Activated naive CD8-positive, alpha-beta T cell treated with anti-CD3 and anti-CD28 coated beads, Interleukin-2, amount 10 ng/mL, durations not matched to agents 7 days and 5 days (primary cell): ENCODE data around the gene ITGAV. TPM values are rescaled to one million over a fixed set of nuclear protein-coding genes. Genes with fewer than 3 reads are reported as not detected.

ENCODE experiments used
- ATAC-seq: fragments of 150-1000 bp; cut with Tn5 transposase; one replicate; pipeline ENCODE4 v1.10.0; 2021; ENCODE audit warnings: low read depth, moderate library complexity
- POLR2A ChIA-PET: fragments of 350-600 bp; sonication (Branson Sonifier 250); formaldehyde crosslinking; loops from one replicate; lab custom pipeline; 2021; ENCODE audit warnings: antibody characterized with exemption; lab: Charles Lee
- DNase-seq: peaks from one replicate; pipeline ENCODE4 v3.0.0; 2021
- H3K27ac Mint-ChIP-seq: one replicate; pipeline ENCODE4 v1.8.0; 2022; ENCODE audit warnings: mild to moderate bottlenecking, mixed read lengths
- H3K27me3 Mint-ChIP-seq: one replicate; pipeline ENCODE4 v1.8.0; 2022; ENCODE audit warnings: mild to moderate bottlenecking, moderate library complexity, mixed read lengths
- H3K36me3 Mint-ChIP-seq: one replicate; pipeline ENCODE4 v1.8.0; 2021; ENCODE audit warnings: mild to moderate bottlenecking, mixed read lengths
- H3K4me1 Mint-ChIP-seq: one replicate; pipeline ENCODE4 v1.8.0; 2021; ENCODE audit warnings: mixed read lengths
- H3K4me3 Mint-ChIP-seq: one replicate; pipeline ENCODE4 v1.8.0; 2022; ENCODE audit warnings: mild to moderate bottlenecking, moderate library complexity, mixed read lengths
- H3K9me3 Mint-ChIP-seq: one replicate; pipeline ENCODE4 v1.8.0; 2021; ENCODE audit warnings: mixed read lengths
- total RNA-seq, 2 experiments: library from RNA; stranded (reverse); gene quantifications; one replicate each; pipeline ENCODE4 v1.2.3, GENCODE V29; 2021

Gene ITGAV
- total RNA-seq, 2 experiments from 2014 or later, result 7.5 to 7.7 TPM

DNA sequence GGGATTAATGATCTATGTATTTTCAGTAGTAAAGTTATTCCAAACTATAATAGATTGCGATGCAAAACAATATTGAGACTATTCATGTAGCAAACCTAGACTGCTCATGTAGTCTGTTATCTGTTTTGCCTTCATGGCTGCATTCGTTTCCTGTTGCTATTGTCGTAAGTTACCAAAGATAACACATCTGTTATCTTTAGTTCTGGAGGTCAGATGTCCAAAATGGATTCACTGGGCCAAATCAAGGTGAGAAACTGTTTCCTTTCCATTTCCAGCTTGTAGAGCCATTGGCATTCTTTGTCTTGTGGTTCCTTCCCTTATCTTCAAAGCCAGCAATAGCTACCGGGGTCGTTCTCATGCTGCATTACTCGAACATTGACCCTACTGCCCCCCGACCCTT lies 20.9 kb downstream of the ITGAV start:
- POLR2A ChIA-PET, result no interaction called here
- no peak overlapping the region for H3K27ac Mint-ChIP-seq
- no peaks in the 10 kb centered on the region for H3K9me3 Mint-ChIP-seq
- DNase-seq (no peak), ATAC-seq (no peak)
- no peak overlapping the region for H3K4me3 Mint-ChIP-seq
- peaks cover 10% of the 10 kb centered on the region for H3K36me3 Mint-ChIP-seq
- H3K27me3 Mint-ChIP-seq, result no peaks in the 10 kb centered on the region
- no peaks in the 10 kb centered on the region for H3K4me1 Mint-ChIP-seq

DNA sequence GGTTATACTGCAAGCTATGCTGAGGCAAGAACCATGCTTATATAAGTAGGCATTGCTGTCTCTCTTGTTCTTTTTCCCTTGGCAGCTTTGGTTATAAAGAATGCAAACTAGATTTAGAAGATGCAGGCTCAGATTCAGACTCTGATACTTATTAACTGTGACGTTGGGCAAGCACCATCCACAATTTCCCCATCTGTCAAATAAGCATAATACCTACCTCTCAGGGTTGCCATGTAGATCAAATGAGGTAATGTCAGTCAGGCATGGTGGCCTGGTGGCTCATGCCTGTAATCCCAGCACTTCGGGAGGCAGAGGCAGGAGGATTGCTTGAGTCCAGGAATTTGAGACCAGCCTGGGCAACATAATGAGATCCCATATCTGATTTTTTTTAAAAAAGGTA lies 21.7 kb downstream of the ITGAV start:
- no peak overlapping the region for H3K4me3 Mint-ChIP-seq
- no peak for DNase-seq
- no peaks in the 10 kb centered on the region for H3K9me3 Mint-ChIP-seq
- H3K36me3 Mint-ChIP-seq, result peaks cover 10% of the 10 kb centered on the region
- POLR2A ChIA-PET, result no interaction called here
- no peaks in the 10 kb centered on the region for H3K27me3 Mint-ChIP-seq
- H3K27ac Mint-ChIP-seq, result no peak overlapping the region
- ATAC-seq, result no peak
- no peaks in the 10 kb centered on the region for H3K4me1 Mint-ChIP-seq

DNA sequence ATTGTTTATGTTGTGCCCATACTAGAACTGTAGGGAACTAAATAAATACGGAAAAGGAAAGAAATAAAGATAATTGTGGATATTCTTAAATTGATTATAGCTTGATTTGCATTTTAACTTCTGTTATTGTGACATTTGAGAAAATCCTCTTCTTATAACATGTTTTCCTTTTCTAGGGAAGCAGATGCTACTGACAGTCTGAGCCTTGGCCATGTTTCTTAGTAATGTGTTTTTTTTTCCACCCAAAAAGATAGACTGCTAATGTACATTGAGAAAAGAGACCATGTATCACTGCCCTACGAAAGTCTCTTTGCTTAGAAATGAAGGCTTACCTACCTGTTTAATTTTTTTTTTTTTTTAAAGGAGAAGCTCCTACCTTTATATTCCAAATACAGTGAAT lies 22.2 kb downstream of the ITGAV start:
- POLR2A ChIA-PET, result no interaction called here

DNA sequence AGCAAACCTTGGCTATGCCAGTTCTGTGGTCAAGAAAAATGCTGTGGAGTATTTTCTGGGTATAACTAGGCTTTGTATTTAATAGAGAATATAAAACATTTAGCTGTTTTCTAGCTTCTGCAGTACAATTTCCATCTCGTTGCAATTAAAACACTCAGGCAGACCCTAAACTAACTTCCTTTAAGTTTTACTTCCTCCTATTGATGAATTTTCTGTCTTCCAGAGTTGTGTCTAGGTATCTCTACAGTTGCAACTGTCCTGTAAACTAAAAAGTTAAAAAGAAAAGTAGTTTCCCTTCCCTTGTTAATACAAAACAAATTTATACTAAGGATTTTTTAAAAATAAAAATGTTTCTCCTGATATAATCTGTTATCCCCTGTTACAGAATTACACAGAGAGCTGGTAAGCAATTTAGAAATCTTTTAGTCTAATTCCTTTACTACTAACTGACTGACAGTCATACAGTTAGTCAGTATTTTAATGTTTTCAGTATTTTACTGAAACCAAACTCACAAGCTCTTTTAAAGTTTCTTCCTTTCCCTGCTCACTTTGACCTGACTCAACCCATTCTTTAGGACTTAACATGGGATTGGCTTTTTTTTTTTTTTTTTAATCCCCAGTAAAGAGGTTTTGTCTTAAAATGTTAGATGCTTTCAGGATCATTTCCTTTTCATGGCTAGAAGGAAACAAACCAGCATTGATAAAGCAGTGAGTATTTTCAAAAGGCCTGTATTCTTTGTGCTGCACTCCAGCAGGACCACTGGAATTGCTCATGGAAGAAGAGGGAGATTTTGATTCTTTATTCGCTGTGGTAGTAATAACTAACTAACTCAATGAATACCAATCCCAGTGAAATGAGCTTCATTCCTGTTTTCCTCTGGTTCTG lies 22.9 kb downstream of the ITGAV start:
- no peak overlapping the region for H3K27ac Mint-ChIP-seq
- DNase-seq (no peak), ATAC-seq (no peak)
- no peaks in the 10 kb centered on the region for H3K27me3 Mint-ChIP-seq
- POLR2A ChIA-PET, result no interaction called here
- peaks cover 9% of the 10 kb centered on the region for H3K36me3 Mint-ChIP-seq
- H3K9me3 Mint-ChIP-seq, result no peaks in the 10 kb centered on the region
- H3K4me3 Mint-ChIP-seq, result no peak overlapping the region
- no peaks in the 10 kb centered on the region for H3K4me1 Mint-ChIP-seq

More for the DNA sequence above, 22.2 kb downstream of the ITGAV start:
- Mint-ChIP-seq H3K4me1 (no peaks in the 10 kb centered on the region), H3K9me3 (no peaks in the 10 kb centered on the region), H3K36me3 (peaks cover 9% of the 10 kb centered on the region), H3K27me3 (no peaks in the 10 kb centered on the region), H3K4me3 (no peak overlapping the region), H3K27ac (no peak overlapping the region)
- no peak for DNase-seq
- no peak for ATAC-seq

DNA sequence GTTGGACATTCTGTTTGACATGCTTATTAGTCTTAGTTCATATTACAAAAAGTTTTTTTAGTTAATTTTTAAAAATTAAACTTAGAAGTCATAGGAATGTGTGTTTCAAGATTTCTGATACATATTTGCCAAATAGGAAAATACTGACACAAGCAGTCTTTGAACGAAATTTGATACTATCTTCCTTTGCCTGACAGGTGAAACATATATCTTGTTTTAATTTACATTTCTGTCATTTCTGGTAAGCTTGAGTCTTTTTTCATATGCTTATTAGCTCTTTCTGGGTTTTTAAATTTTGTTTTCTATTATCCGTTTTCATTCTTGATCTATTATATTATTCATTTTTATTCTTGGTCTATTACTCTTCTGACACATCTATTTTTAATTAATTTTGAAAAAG lies 24.5 kb downstream of the ITGAV start:
- POLR2A ChIA-PET, result no interaction called here

DNA sequence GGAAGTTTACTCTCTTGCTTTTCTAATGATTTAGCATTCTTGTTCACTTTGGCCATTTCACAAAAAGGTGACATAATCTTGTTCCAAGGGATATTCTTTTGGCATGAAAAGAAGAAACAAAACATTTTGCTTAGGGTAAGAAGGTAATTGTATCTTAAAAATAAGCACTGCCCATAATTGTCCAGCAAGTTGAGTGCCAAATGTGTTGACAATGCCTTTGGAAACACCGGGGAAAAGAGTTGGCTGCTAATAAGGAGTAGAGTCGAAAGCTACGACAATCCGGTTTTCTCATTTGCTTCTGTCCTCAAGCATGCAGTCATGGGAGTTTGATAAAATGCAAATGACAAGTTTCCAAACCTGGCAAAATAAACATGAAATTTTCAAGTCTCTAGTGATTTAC lies 27.3 kb downstream of the ITGAV start:
- Mint-ChIP-seq H3K36me3 (peaks cover 7% of the 10 kb centered on the region), H3K27me3 (no peaks in the 10 kb centered on the region), H3K9me3 (no peaks in the 10 kb centered on the region), H3K27ac (no peak overlapping the region), H3K4me3 (no peak overlapping the region), H3K4me1 (no peaks in the 10 kb centered on the region)
- no peak for ATAC-seq
- POLR2A ChIA-PET, result no interaction called here
- DNase-seq, result no peak

More for the DNA sequence above, 24.5 kb downstream of the ITGAV start:
- no peak for DNase-seq
- H3K9me3 Mint-ChIP-seq, result no peaks in the 10 kb centered on the region
- H3K27ac Mint-ChIP-seq, result no peak overlapping the region
- no peaks in the 10 kb centered on the region for H3K27me3 Mint-ChIP-seq
- H3K4me3 Mint-ChIP-seq, result no peak overlapping the region
- no peaks in the 10 kb centered on the region for H3K4me1 Mint-ChIP-seq
- no peak for ATAC-seq
- H3K36me3 Mint-ChIP-seq, result peaks cover 7% of the 10 kb centered on the region

DNA sequence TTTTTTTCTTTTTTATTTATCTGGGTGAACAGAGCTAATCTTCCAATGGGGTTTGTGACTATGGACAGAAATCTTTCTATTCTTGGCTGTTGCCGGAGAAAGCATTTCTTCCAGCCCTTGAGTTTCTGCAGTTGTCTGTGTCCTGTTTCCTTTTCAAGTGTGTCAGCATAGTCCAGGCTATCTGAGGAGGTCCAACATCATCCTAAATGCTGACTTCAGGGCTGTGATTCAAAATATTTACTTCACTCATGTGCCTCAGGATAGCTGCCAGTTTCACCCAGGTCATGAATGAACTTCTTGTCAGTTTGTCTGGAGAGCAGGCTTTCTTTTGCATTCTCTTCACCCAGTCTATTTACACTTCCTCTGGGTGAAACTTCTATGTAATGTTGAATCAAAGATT lies 27.9 kb downstream of the ITGAV start:
- Mint-ChIP-seq H3K36me3 (peaks cover 7% of the 10 kb centered on the region), H3K4me3 (no peak overlapping the region), H3K27me3 (no peaks in the 10 kb centered on the region), H3K27ac (no peak overlapping the region), H3K9me3 (no peaks in the 10 kb centered on the region), H3K4me1 (peaks cover 2% of the 10 kb centered on the region)
- no peak for ATAC-seq
- no peak for DNase-seq
- POLR2A ChIA-PET, result no interaction called here

DNA sequence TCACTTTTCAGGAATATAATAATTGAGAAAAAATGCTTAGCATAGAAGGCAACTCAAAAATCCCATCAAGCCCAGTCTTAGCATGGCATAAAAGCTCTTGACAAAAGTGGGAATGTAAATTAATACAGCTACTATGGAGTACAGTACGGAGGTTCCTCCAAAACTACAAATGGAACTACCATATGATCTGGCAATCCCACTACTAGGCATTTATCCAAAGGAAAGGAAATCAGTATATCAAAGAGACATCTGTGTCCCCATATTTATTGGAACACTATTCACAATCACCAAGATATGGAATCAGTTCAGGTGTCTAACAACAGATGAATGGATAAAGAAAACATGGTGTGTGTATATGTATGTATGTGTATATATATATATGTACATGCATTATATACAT lies 28.8 kb downstream of the ITGAV start:
- Mint-ChIP-seq H3K27me3 (no peaks in the 10 kb centered on the region), H3K4me1 (peaks cover 4% of the 10 kb centered on the region), H3K4me3 (no peak overlapping the region), H3K27ac (no peak overlapping the region), H3K9me3 (no peaks in the 10 kb centered on the region), H3K36me3 (peaks cover 8% of the 10 kb centered on the region)
- no peak for ATAC-seq
- DNase-seq, result no peak
- POLR2A ChIA-PET, result no interaction called here

DNA sequence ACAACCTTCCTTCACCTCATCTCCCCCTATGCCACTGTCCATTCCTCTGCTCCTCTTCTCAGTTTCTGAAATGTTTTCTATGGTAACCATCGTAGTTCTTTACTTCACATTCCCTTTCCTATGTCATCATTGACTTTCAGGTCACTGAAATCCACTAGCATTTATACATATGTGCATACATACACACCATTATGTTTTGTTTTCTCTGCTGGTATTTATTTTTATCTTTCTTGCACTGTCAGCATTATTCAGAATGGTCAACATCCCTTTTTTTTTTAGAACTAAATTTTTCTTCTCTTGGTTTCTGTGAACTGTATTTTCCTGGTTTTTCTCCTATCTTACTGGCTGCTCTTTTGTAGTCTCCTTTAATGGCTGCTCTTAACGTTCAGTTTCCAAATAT lies 33.2 kb downstream of the ITGAV start:
- Mint-ChIP-seq H3K4me3 (no peak overlapping the region), H3K9me3 (no peaks in the 10 kb centered on the region), H3K27ac (no peak overlapping the region), H3K27me3 (no peaks in the 10 kb centered on the region), H3K36me3 (peaks cover 16% of the 10 kb centered on the region), H3K4me1 (peaks cover 4% of the 10 kb centered on the region)
- POLR2A ChIA-PET, result no interaction called here
- no peak for DNase-seq
- ATAC-seq, result no peak

DNA sequence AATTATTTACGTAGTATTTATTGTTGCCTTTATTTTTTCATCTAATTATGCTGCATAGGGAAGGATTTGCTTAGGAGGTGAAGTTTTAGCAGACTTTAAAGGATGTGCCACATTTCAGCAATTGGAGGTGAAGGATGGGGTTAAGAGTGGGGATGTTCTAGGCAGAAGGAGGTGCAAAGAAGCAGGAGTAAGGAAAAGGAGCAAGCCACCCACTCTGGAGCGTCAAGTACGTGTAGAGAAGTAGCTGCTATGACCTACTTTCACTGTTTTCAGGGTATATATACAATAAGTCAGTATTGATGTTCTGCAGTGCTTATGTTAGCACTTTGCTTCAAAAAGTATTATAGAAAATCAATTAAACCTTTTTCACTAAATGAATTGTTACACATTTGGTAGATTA lies 34.4 kb downstream of the ITGAV start:
- POLR2A ChIA-PET, result no interaction called here
- Mint-ChIP-seq H3K36me3 (peaks cover 14% of the 10 kb centered on the region), H3K27me3 (no peaks in the 10 kb centered on the region), H3K4me1 (peaks cover 4% of the 10 kb centered on the region), H3K4me3 (no peak overlapping the region), H3K9me3 (no peaks in the 10 kb centered on the region), H3K27ac (no peak overlapping the region)
- DNase-seq (no peak), ATAC-seq (no peak)

DNA sequence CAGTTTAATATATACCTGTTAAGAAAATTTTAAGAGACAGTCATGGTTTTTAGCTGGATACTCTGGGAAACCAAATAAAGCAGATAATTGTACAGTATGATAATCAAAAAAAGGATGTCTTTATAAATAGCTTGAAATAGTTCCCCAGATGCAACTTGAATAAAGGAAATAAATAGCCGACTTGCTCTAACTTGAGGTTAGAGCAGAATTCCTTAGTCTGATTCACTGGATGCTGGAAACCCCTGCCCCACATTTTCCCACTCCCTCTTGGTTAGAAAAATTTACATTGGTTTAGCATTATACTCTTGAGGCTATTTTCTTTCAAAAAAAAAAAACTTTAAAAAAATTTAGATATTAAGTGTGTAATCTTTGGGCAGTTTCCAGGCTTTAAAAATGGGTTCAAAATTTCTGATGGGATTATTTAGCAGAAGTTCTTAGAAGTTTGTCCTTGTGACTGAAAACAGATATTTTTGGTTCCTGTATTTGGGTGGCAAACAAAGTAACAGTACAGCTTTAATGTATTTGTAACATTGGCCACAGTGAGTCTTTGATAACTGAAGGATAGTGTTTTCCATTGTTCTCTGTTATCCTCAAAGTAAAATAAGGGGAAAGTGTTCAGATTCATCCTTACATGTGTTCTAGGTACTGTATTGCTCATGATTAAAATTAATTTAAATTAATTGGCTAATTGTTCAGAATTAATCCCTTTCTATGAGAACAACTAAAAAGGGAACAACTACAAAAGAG lies 39.6 kb downstream of the ITGAV start:
- H3K4me3 Mint-ChIP-seq, result no peak overlapping the region
- no peak overlapping the region for H3K27ac Mint-ChIP-seq
- peaks cover 5% of the 10 kb centered on the region for H3K36me3 Mint-ChIP-seq
- DNase-seq (no peak), ATAC-seq (no peak)
- H3K9me3 Mint-ChIP-seq, result no peaks in the 10 kb centered on the region
- H3K4me1 Mint-ChIP-seq, result no peaks in the 10 kb centered on the region
- POLR2A ChIA-PET, result no interaction called here
- no peaks in the 10 kb centered on the region for H3K27me3 Mint-ChIP-seq

DNA sequence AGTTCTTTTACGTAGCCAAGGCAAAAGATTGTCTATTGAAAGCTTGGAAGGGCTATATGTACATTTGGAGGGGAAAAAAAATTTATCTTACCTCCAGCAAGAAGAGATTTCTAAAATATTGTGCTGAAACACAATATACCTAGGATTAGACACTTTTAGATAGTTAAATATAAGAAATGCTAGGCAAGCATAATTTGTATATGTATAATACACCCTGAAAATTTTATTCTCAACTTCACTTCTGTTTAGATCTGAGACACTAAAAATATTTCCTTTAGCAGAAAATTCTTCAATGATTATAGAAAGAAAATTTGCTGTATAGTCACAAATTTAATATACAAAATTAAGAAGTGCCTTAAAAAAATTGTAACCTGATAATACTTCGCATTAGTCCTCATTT lies 42.6 kb downstream of the ITGAV start:
- POLR2A ChIA-PET, result no interaction called here
- no peaks in the 10 kb centered on the region for H3K27me3 Mint-ChIP-seq
- H3K9me3 Mint-ChIP-seq, result no peaks in the 10 kb centered on the region
- no peak overlapping the region for H3K4me3 Mint-ChIP-seq
- H3K4me1 Mint-ChIP-seq, result no peaks in the 10 kb centered on the region
- H3K36me3 Mint-ChIP-seq, result no peaks in the 10 kb centered on the region
- no peak for ATAC-seq
- no peak for DNase-seq
- no peak overlapping the region for H3K27ac Mint-ChIP-seq

DNA sequence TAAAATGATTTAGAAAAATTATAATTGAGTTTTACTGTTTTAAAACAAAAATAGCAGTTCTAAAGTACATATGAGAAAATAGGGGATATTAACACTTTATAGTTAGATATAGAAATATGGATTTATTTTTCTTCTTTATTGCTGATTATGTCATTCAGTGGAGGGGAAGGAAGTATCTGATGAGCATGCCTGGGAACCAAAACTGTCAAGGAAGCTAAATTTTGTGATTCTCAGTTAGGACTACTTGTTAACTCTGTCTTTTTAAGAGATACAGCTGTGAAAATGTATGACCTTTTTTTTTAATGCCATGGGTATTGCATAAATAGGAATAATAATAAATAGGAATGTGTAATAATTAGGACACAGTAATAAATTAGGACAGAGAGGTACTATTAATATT lies 44.8 kb downstream of the ITGAV start:
- no peaks in the 10 kb centered on the region for H3K9me3 Mint-ChIP-seq
- POLR2A ChIA-PET, result no interaction called here
- DNase-seq, result no peak
- H3K36me3 Mint-ChIP-seq, result peaks cover 5% of the 10 kb centered on the region
- H3K4me1 Mint-ChIP-seq, result peaks cover 4% of the 10 kb centered on the region
- H3K27me3 Mint-ChIP-seq, result no peaks in the 10 kb centered on the region
- ATAC-seq, result no peak
- H3K4me3 Mint-ChIP-seq, result no peak overlapping the region
- no peak overlapping the region for H3K27ac Mint-ChIP-seq
